ENCODE measurements around the gene CNTN5.

- TF ChIP-seq GLIS1 (tag by site-specific recombination; IDR thresholded peaks at IDR 0.05) (no peak), ZFP69B (tag by site-specific recombination; IDR thresholded peaks at IDR 0.05) (no peak), ZNF302 (tag by site-specific recombination; IDR thresholded peaks at IDR 0.05; ENCODE audit: low read depth) (no peak), CTCF (tag by site-specific recombination; IDR thresholded peaks at IDR 0.05) (no peak), ZFP3 (tag by site-specific recombination; IDR thresholded peaks at IDR 0.05; ENCODE audit: low read depth) (no peak), ZNF747 (tag by site-specific recombination; IDR thresholded peaks at IDR 0.05) (no peak), ZNF777 (tag by site-specific recombination; IDR thresholded peaks at IDR 0.05; ENCODE audit: borderline replicate concordance) (no peak), ZNF544 (tag by site-specific recombination; IDR thresholded peaks at IDR 0.05) (no peak), ZNF292 (tag by site-specific recombination; IDR thresholded peaks at IDR 0.05; ENCODE audit: borderline replicate concordance, low read depth) (no peak), ATF2 (tag by site-specific recombination; IDR thresholded peaks at IDR 0.05; ENCODE audit: low read depth) (no peak), YY1 (tag by site-specific recombination; IDR thresholded peaks at IDR 0.05) (no peak), ZNF133 (tag by site-specific recombination; IDR thresholded peaks at IDR 0.05) (no peak), PATZ1 (tag by site-specific recombination; IDR thresholded peaks at IDR 0.05) (no peak)
These were observed 306.8 kb downstream of the CNTN5 start for GRCh38 chr11:99327527-99327926.

All from HEK293 (cell line).